BJ (cell line): ENCODE measurements around the gene WNT4. TPM values are rescaled to one million over a fixed set of nuclear protein-coding genes. Genes with fewer than 3 reads are reported as not detected.
A peak's percentile ranks its signal among the peaks of the same experiment; 100 is the strongest.

Experiments used
- CTCF ChIA-PET: fragments of 350-600 bp; formaldehyde crosslinking; extraction: SDS; loops from one replicate; lab custom pipeline; 2021; ENCODE audit warnings: antibody characterized with exemption, inconsistent platforms; lab: Yijun Ruan, JAX
- POLR2A ChIA-PET: fragments of 300-600 bp; sonication (Branson Sonifier 250); formaldehyde crosslinking; extraction: SDS; loops from one replicate; lab custom pipeline; 2021; ENCODE audit warnings: antibody characterized with exemption; lab: Charles Lee
- DNase-seq: peaks from one replicate; pipeline ENCODE4 v3.0.0-alpha.2; 2011; ENCODE audit warnings: low read depth
- H3K27me3 ChIP-seq: 2 replicates; pipeline ENCODE4 v1.6.0; 2011; ENCODE audit warnings: low read length; ENCODE audit not compliant: control insufficient read depth, insufficient read depth
- H3K36me3 ChIP-seq: 2 replicates; pipeline ENCODE4 v1.5.1; 2011; ENCODE audit warnings: low read length; ENCODE audit not compliant: control insufficient read depth, insufficient read depth
- H3K4me3 ChIP-seq: 2 replicates; pipeline ENCODE4 v1.5.1; 2011; ENCODE audit warnings: low read depth, mild to moderate bottlenecking, control low read depth, low read length
- polyA plus RNA-seq: library from polyadenylated mRNA; depleted of rRNA; stranded (reverse); fragments of >200 nt; gene quantifications from 2 replicates; pipeline ENCODE4 v1.2.3, GENCODE V29; 2011
- TF ChIP-seq, protein P1 (sequence below): IDR thresholded peaks from 2 replicates; pipeline ENCODE4 v1.5.1; 2011; ENCODE audit warnings: low read depth, mild to moderate bottlenecking, control low read depth, inconsistent platforms, low read length, moderate library complexity; ENCODE audit not compliant: insufficient read depth

WNT4 gene
- polyA plus RNA-seq, 1 experiment = 0.13 TPM

- TF ChIP-seq, protein P1, sequence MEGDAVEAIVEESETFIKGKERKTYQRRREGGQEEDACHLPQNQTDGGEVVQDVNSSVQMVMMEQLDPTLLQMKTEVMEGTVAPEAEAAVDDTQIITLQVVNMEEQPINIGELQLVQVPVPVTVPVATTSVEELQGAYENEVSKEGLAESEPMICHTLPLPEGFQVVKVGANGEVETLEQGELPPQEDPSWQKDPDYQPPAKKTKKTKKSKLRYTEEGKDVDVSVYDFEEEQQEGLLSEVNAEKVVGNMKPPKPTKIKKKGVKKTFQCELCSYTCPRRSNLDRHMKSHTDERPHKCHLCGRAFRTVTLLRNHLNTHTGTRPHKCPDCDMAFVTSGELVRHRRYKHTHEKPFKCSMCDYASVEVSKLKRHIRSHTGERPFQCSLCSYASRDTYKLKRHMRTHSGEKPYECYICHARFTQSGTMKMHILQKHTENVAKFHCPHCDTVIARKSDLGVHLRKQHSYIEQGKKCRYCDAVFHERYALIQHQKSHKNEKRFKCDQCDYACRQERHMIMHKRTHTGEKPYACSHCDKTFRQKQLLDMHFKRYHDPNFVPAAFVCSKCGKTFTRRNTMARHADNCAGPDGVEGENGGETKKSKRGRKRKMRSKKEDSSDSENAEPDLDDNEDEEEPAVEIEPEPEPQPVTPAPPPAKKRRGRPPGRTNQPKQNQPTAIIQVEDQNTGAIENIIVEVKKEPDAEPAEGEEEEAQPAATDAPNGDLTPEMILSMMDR = no peak
- ChIA-PET CTCF (interaction anchor here (0.6 to 3.9 kb wide), 9 partner anchors 9 to 512 kb away, joined by 3 to 13 read pairs (median 3); no protein-coding TSS in a partner anchor), POLR2A (no interaction called here)
- H3K36me3 ChIP-seq = no peaks in the 10 kb centered on the region
- no peak for DNase-seq
- H3K27me3 ChIP-seq = no peaks in the 10 kb centered on the region
- H3K4me3 ChIP-seq = no peak overlapping the region
These were observed 10.2 kb downstream of the WNT4 start for GRCh38 chr1:22132517-22133235.

DNA sequence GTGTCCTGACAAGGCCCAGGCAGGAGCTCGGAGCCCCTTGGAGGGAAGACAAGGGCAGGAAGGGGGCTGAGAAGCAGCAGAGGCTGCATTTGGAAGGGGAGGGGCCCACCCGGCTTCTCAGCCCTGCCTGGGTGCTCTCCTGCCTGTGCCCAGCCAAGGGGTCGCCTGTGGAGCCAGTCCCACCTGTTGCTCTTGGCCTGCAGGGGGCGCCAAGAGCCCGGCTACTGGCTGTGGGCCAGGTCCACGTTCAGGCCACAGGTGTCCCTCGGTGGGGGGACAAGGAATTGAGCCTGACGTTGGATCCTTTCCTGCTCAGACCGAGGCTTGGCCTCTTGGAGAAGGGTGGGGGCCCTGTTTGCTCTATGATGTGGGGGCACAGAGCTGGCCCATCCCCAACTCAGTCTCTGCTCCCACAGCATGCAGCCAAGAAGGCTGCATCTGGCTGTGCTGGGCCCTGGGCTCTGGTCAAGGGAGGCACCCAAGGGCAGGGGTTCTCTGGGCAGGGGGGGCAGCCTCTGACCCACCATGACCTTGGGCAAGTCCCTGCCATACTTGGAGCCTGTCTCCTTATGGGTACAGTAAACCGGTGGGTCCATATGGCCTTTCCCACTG lies 10.9 kb downstream of the WNT4 start:
- TF ChIP-seq, protein P1 = peak; percentile 70
- no peaks in the 10 kb centered on the region for H3K27me3 ChIP-seq
- no peak for DNase-seq
- H3K36me3 ChIP-seq = no peaks in the 10 kb centered on the region
- POLR2A ChIA-PET = no interaction called here
- CTCF ChIA-PET = interaction anchor here (0.6 to 3.9 kb wide), 12 partner anchors 8 to 513 kb away, joined by 3 to 13 read pairs (median 4); no protein-coding TSS in a partner anchor
- H3K4me3 ChIP-seq = no peak overlapping the region

DNA sequence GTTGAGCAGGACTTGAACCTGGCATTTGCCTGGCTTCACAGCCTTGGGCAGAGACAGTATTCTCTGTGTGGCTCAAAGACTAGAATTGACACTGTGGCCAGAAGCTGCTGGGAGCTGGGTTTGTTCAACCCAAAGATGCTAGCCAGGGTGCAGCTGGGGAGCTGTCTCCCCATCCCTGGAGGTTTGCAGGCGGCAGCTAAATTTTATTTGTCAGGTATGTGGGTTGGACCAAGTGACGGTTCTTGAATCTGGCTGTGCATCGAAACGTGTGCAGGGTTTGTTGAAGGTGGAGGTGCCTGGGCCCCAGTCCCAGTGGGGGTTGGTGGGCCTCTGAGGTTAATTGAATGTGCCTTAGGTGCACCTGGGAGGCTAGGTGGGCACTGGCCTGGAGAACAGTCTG lies 11.8 kb downstream of the WNT4 start:
- DNase-seq = no peak
- ChIA-PET POLR2A (no interaction called here), CTCF (interaction anchor here (1.0 to 3.9 kb wide), 9 partner anchors 10 to 285 kb away, joined by 3 to 13 read pairs (median 4); no protein-coding TSS in a partner anchor)
- H3K36me3 ChIP-seq = no peaks in the 10 kb centered on the region
- TF ChIP-seq, protein P1 = no peak
- H3K4me3 ChIP-seq = no peak overlapping the region
- H3K27me3 ChIP-seq = no peaks in the 10 kb centered on the region

DNA sequence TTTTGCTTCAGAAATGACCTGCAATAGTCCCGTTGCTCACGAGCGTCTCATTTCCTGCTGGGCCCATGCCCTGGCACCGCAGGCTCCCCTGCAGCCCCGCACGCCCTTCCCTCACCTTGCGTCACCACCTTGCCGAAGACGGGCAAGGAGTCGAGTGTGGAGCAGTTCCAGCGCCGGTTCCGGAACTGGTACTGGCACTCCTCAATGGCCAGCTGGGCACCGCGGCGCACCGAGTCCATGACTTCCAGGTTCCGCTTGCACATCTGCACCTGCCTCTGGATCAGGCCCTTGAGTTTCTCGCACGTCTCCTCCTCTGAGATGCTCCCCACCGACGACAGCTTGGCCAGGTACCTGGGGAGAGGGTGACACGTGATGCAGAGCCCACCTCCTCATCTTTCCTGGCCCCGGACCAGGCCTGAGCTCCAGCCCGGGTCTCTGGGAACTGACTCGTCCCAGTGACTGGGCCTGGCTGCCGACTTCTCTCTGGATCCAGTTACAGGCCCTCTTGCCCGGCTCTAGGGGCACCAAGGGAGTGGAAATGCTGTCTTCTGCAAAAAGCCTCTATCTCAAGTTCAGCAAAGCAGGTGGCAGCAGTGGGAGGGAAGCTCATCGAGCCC lies 13.3 kb downstream of the WNT4 start:
- no peak for DNase-seq
- Histone ChIP-seq H3K36me3 (no peaks in the 10 kb centered on the region), H3K4me3 (no peak overlapping the region), H3K27me3 (no peaks in the 10 kb centered on the region)
- TF ChIP-seq, protein P1 = no peak
- ChIA-PET CTCF (interaction anchor here (1.9 to 3.9 kb wide), 2 partner anchors 12 to 287 kb away, joined by 6 to 13 read pairs; no protein-coding TSS in a partner anchor), POLR2A (no interaction called here)

DNA sequence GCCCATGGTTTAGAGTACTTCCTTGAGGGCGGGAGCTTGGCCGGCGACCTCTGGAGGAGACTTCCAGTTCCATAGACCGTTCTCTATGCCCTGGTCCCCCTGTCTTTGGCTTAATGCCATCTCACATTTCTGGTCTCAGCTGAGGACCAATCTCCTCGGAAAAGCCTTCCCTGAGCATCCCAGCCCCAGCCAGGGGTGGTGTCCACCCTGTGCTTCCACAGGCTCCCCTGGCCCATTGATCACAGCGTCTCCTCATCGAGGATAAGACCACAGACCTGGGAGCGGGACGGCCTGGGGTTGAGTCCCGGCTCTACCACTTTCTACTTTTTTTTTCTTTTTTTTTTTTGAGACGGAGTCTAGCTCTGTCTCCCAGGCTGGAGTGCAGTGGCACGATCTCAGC lies 14.5 kb downstream of the WNT4 start:
- DNase-seq = no peak
- Histone ChIP-seq H3K4me3 (no peak overlapping the region), H3K27me3 (no peaks in the 10 kb centered on the region), H3K36me3 (no peaks in the 10 kb centered on the region; the same call in 1 of the 2 replicates)
- TF ChIP-seq, protein P1 = no peak
- POLR2A ChIA-PET = no interaction called here
- CTCF ChIA-PET = no interaction called here
